Measurements from ENCODE around the gene SFXN1. TPM values are rescaled to one million over a fixed set of nuclear protein-coding genes. Genes with fewer than 3 reads are reported as not detected.
A peak's percentile ranks its signal among the peaks of the same experiment; 100 is the strongest.

SFXN1 gene
- polyA plus RNA-seq, 4 donors = 14.9 to 42.1 (median 22.4) TPM

DNA sequence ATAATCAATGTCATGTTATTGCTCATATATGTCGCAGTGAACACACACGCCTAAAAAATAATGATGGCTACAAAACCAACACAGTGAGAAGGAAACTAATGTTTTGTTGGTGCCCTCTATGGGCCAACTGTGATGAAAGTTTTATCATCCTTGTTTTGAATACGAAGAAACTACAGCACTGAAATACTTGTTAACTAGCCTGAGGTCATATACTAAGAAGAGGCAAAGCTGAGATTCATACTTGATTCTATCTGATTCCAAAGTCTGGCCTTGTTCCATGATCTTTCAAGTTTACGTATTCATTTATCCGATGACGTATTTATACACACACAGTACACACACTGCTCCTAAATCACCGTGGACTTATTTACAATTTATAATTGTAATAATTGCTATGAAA is 18.2 kb upstream of the SFXN1 start:
- DNase-seq = peak; percentile 12 to 27
- Histone ChIP-seq H3K4me3 (ENCODE audit: low read depth in 1 of 3, low read length in 3 of 3) (no peak overlapping the region), H3K27me3 (ENCODE audit: control insufficient read depth in 3 of 3, insufficient read depth in 3 of 3, low read length in 3 of 3) (peaks cover 0 to under 1% (median 0%) of the 10 kb centered on the region in 3 donors), H3K4me1 (ENCODE audit: control insufficient read depth in 3 of 3, insufficient read depth in 2 of 3, low read depth in 1 of 3, low read length in 2 of 3) (no peaks in the 10 kb centered on the region), H3K9me3 (ENCODE audit: control insufficient read depth in 2 of 2, insufficient read depth in 1 of 2, low read depth in 1 of 2, low read length in 1 of 2) (peaks cover 0 to 5% of the 10 kb centered on the region in 2 donors), H3K27ac (ENCODE audit: low read depth in 1 of 3, low read length in 2 of 3) (no peak overlapping the region), H3K36me3 (ENCODE audit: control insufficient read depth in 3 of 3, insufficient read depth in 2 of 3, low read depth in 1 of 3, low read length in 3 of 3) (no peaks in the 10 kb centered on the region)
- no peak for FAIRE-seq
- 43 to 53% (median 47%) methylated on average over 7 of the region's 7 CpGs for WGBS, 3 donors

DNA sequence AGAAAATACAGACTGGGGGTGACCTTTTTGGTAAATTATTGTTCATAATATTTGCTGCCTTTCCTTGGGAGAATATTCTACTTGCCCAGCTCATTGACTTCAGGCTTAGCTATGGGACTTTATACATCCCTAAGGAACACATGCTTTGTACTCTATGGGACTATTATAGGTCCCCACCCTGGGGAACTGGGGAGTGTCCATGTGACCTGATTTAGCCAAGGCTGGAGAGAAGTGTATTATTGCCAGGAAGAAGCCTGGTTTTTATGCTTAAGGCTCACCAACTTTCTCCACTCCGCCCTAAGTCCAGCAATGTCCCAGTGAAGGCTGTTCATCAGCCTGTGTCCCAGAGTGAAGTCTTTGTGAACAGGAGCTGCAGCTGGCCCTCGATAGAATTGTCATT is 17.8 kb upstream of the SFXN1 start:
- no peaks in the 10 kb centered on the region for H3K4me1 ChIP-seq (ENCODE audit: control insufficient read depth in 3 of 3, insufficient read depth in 2 of 3, low read depth in 1 of 3, low read length in 2 of 3)
- H3K9me3 ChIP-seq (ENCODE audit: control insufficient read depth in 2 of 2, insufficient read depth in 1 of 2, low read depth in 1 of 2, low read length in 1 of 2) = peaks cover 0 to 5% of the 10 kb centered on the region in 2 donors
- H3K27me3 ChIP-seq (ENCODE audit: control insufficient read depth in 3 of 3, insufficient read depth in 3 of 3, low read length in 3 of 3) = no peaks in the 10 kb centered on the region
- FAIRE-seq (no peak), DNase-seq (no peak)
- no peak overlapping the region for H3K27ac ChIP-seq (ENCODE audit: low read depth in 1 of 3, low read length in 2 of 3)
- H3K4me3 ChIP-seq (ENCODE audit: low read depth in 1 of 3, low read length in 3 of 3) = no peak overlapping the region
- no peaks in the 10 kb centered on the region for H3K36me3 ChIP-seq (ENCODE audit: control insufficient read depth in 3 of 3, insufficient read depth in 2 of 3, low read depth in 1 of 3, low read length in 3 of 3)
- WGBS, 3 donors = 75 to 83% (median 82%) methylated on average over 2 of the region's 2 CpGs

DNA sequence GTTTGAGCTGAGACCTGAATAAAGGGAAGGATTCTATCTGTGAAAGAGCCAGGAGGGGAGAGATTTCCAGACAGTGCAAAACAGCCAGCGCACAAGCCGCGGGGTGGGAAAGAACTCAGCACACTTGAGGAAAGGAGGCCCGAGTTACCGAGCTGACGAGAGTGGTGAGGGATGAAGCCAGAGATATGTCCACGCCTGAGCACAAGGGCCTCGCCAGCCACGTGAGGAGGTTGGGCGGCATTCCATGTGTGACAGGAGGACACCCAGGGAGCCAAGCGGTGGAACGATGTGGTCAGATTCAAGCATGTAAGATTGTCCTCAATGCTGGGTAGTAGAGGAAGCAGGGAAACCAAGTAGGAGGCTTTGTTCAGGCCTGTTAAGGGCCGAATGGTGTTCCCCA is 17.0 kb upstream of the SFXN1 start:
- WGBS, 3 donors = 91 to 95% (median 91%) methylated on average over 13 of the region's 13 CpGs
- Histone ChIP-seq H3K4me1 (ENCODE audit: control insufficient read depth in 3 of 3, insufficient read depth in 2 of 3, low read depth in 1 of 3, low read length in 2 of 3) (no peaks in the 10 kb centered on the region), H3K9me3 (ENCODE audit: control insufficient read depth in 2 of 2, insufficient read depth in 1 of 2, low read depth in 1 of 2, low read length in 1 of 2) (peaks cover 0 to 5% of the 10 kb centered on the region in 2 donors), H3K4me3 (ENCODE audit: low read depth in 1 of 3, low read length in 3 of 3) (no peak overlapping the region), H3K36me3 (ENCODE audit: control insufficient read depth in 3 of 3, insufficient read depth in 2 of 3, low read depth in 1 of 3, low read length in 3 of 3) (no peaks in the 10 kb centered on the region), H3K27ac (ENCODE audit: low read depth in 1 of 3, low read length in 2 of 3) (no peak overlapping the region), H3K27me3 (ENCODE audit: control insufficient read depth in 3 of 3, insufficient read depth in 3 of 3, low read length in 3 of 3) (peaks cover 0 to 2% (median 0%) of the 10 kb centered on the region in 3 donors)
- DNase-seq (no peak), FAIRE-seq (no peak)

DNA sequence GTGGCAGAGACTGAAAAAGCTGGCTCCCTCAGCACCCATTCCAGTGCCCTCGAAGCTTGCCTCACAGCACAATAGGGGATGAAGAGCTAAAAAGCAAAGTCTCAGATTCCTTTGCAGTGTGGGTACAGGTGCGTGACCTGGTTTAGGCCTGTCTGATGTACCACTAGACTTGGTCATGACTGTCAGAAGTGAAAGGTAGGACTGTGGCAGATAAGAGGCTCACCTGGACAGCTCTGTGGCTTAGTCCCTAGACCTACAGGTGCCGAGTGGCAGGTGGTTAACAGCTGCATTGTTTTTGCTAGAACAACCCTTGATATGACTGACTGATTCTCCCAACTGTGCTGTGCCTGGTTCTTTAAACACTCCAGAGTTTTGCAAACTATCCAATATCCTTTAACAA is 14.7 kb upstream of the SFXN1 start:
- 36 to 68% (median 59%) methylated on average over 3 of the region's 3 CpGs for WGBS, 3 donors
- no peak for FAIRE-seq

DNA sequence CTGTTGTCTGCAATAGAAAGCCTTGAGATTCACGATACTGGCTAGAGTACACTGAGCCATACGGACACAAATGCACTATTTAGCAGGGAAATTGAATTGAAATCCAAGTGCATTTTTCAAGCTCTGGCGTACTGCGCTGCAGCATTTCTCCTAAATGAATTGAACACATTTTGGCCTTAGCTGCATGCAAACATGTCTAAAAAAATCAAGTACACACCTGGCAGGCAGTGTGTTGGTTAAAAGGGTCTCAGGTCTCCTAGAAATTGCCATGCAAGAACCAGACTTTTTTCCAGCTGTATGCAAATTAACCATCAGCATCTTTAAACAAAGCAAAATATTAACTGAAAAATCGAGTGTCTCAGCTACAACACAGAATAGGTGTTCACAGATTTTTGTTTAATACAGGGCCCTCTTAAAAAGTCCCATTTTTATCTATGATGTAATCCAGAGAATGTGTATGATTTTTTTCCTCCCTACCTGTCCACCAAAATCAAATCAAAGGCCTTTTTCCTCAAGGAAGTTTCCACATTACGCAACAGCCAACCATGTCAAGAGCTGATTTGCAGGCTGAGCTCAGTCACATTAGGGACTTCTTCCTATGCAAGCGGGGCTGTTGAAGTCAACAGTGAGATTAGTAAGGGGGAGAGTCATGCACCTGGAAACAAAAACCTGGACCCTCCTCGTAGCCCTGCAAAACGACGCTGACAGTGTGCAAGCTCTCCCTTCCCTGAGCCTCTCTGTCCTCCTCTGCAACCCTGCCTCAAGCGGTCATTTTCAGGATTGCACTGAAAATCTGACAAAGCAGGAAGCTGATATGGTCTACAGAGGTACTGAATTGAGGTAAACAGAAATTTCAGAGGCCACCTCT is 14.1 kb upstream of the SFXN1 start:
- DNase-seq (peak; percentile 69 to 73), FAIRE-seq (no peak)
- Histone ChIP-seq H3K27ac (ENCODE audit: low read depth in 1 of 3, low read length in 2 of 3) (no peak overlapping the region), H3K27me3 (ENCODE audit: control insufficient read depth in 3 of 3, insufficient read depth in 3 of 3, low read length in 3 of 3) (peaks cover 0 to 6% (median 0%) of the 10 kb centered on the region in 3 donors), H3K9me3 (ENCODE audit: control insufficient read depth in 2 of 2, insufficient read depth in 1 of 2, low read depth in 1 of 2, low read length in 1 of 2) (peaks cover 0 to 5% of the 10 kb centered on the region in 2 donors), H3K36me3 (ENCODE audit: control insufficient read depth in 3 of 3, insufficient read depth in 2 of 3, low read depth in 1 of 3, low read length in 3 of 3) (no peaks in the 10 kb centered on the region), H3K4me3 (ENCODE audit: low read depth in 1 of 3, low read length in 3 of 3) (no peak overlapping the region), H3K4me1 (ENCODE audit: control insufficient read depth in 3 of 3, insufficient read depth in 2 of 3, low read depth in 1 of 3, low read length in 2 of 3) (no peaks in the 10 kb centered on the region)
- 35 to 42% (median 36%) methylated on average over 11 of the region's 11 CpGs for WGBS, 3 donors

More for the DNA sequence above, 14.7 kb upstream of the SFXN1 start:
- Histone ChIP-seq H3K4me3 (ENCODE audit: low read depth in 1 of 3, low read length in 3 of 3) (no peak overlapping the region), H3K4me1 (ENCODE audit: control insufficient read depth in 3 of 3, insufficient read depth in 2 of 3, low read depth in 1 of 3, low read length in 2 of 3) (no peaks in the 10 kb centered on the region), H3K36me3 (ENCODE audit: control insufficient read depth in 3 of 3, insufficient read depth in 2 of 3, low read depth in 1 of 3, low read length in 3 of 3) (no peaks in the 10 kb centered on the region), H3K27ac (ENCODE audit: low read depth in 1 of 3, low read length in 2 of 3) (no peak overlapping the region), H3K27me3 (ENCODE audit: control insufficient read depth in 3 of 3, insufficient read depth in 3 of 3, low read length in 3 of 3) (peaks cover 0 to 6% (median 0%) of the 10 kb centered on the region in 3 donors), H3K9me3 (ENCODE audit: control insufficient read depth in 2 of 2, insufficient read depth in 1 of 2, low read depth in 1 of 2, low read length in 1 of 2) (peaks cover 0 to 5% of the 10 kb centered on the region in 2 donors)
- no peak for DNase-seq

DNA sequence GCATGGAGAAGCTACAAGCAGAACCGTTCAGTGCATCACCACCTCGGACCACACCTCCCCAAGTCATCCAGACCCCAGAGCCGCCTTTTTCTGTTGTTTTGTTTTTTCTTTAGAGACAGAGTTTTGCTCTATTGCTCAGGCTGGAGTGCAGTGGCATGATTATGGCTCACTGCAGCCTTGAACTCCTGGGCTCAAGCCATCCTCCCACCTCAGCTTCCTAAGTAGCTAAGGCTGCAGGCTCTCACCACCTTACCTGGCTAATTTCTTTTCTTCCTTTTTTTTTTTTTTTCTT is 13.5 kb upstream of the SFXN1 start:
- H3K27me3 ChIP-seq (ENCODE audit: control insufficient read depth in 3 of 3, insufficient read depth in 3 of 3, low read length in 3 of 3) = peaks cover 0 to 6% (median 0%) of the 10 kb centered on the region in 3 donors
- FAIRE-seq (no peak), DNase-seq (no peak)
- no peaks in the 10 kb centered on the region for H3K4me1 ChIP-seq (ENCODE audit: control insufficient read depth in 3 of 3, insufficient read depth in 2 of 3, low read depth in 1 of 3, low read length in 2 of 3)
- H3K27ac ChIP-seq (ENCODE audit: low read depth in 1 of 3, low read length in 2 of 3) = no peak overlapping the region
- WGBS, 3 donors = 2 to 4% (median 3%) methylated on average over 3 of the region's 3 CpGs
- no peak overlapping the region for H3K4me3 ChIP-seq (ENCODE audit: low read depth in 1 of 3, low read length in 3 of 3)
- peaks cover 0 to 5% of the 10 kb centered on the region in 2 donors for H3K9me3 ChIP-seq (ENCODE audit: control insufficient read depth in 2 of 2, insufficient read depth in 1 of 2, low read depth in 1 of 2, low read length in 1 of 2)
- no peaks in the 10 kb centered on the region for H3K36me3 ChIP-seq (ENCODE audit: control insufficient read depth in 3 of 3, insufficient read depth in 2 of 3, low read depth in 1 of 3, low read length in 3 of 3)

DNA sequence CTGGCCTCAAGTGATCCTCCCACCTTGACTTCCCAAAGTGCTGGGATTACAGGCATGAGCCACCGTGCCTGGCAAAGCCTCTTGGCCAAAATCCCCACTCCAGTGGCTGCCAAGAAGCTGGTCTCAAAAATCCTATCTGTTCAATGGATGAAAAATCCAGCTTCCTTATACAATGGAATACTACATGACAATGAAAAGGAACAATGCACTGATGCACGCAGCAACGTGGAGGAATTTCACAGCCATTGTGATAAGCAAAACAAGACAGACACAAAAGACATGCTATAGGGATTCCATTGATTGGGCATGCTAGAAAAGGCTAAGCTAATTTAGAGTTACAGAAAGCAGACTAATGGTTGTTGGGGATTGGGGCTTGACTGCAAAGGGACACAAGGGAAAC is 13.1 kb upstream of the SFXN1 start:
- Histone ChIP-seq H3K4me3 (ENCODE audit: low read depth in 1 of 3, low read length in 3 of 3) (no peak overlapping the region), H3K36me3 (ENCODE audit: control insufficient read depth in 3 of 3, insufficient read depth in 2 of 3, low read depth in 1 of 3, low read length in 3 of 3) (no peaks in the 10 kb centered on the region), H3K27ac (ENCODE audit: low read depth in 1 of 3, low read length in 2 of 3) (no peak overlapping the region), H3K27me3 (ENCODE audit: control insufficient read depth in 3 of 3, insufficient read depth in 3 of 3, low read length in 3 of 3) (peaks cover 0 to 6% (median 0%) of the 10 kb centered on the region in 3 donors), H3K4me1 (ENCODE audit: control insufficient read depth in 3 of 3, insufficient read depth in 2 of 3, low read depth in 1 of 3, low read length in 2 of 3) (no peaks in the 10 kb centered on the region), H3K9me3 (ENCODE audit: control insufficient read depth in 2 of 2, insufficient read depth in 1 of 2, low read depth in 1 of 2, low read length in 1 of 2) (peaks cover 0 to 5% of the 10 kb centered on the region in 2 donors)
- 31 to 40% (median 37%) methylated on average over 3 of the region's 3 CpGs for WGBS, 3 donors
- FAIRE-seq = no peak
- no peak for DNase-seq

DNA sequence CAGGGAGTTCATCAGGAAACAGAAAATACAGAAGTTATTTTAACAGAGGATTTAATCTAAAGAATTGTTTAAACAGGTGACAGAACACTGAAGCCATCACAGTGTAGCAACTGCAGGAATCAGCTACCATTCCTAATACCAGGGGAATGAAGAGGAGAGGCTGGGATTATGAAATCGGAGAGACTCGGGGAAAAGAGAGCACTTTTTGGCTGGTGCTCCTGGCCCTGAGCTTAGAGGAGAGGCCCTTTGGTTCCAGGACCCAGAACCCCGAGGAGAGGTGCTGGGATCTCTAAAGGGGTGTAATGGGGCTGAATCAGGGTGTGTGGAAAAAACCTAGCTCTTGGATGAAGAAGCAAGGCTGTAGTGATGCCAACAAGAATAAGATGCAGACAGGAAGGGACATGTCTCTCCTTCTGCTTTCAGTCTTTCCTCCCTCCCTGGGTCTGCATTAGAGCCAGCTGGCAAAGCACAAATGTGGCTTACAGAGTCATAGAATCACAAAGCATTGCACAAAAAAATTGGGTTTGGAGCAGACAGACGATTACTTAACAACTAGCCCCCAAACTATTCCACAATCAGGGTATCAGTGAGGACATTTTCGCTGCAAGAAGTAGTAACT is 11.6 kb upstream of the SFXN1 start:
- Histone ChIP-seq H3K4me3 (ENCODE audit: low read depth in 1 of 3, low read length in 3 of 3) (no peak overlapping the region), H3K27me3 (ENCODE audit: control insufficient read depth in 3 of 3, insufficient read depth in 3 of 3, low read length in 3 of 3) (peaks cover 0 to 6% (median 0%) of the 10 kb centered on the region in 3 donors), H3K36me3 (ENCODE audit: control insufficient read depth in 3 of 3, insufficient read depth in 2 of 3, low read depth in 1 of 3, low read length in 3 of 3) (no peaks in the 10 kb centered on the region), H3K27ac (ENCODE audit: low read depth in 1 of 3, low read length in 2 of 3) (no peak overlapping the region), H3K4me1 (ENCODE audit: control insufficient read depth in 3 of 3, insufficient read depth in 2 of 3, low read depth in 1 of 3, low read length in 2 of 3) (no peaks in the 10 kb centered on the region), H3K9me3 (ENCODE audit: control insufficient read depth in 2 of 2, insufficient read depth in 1 of 2, low read depth in 1 of 2, low read length in 1 of 2) (peaks cover 0 to 5% of the 10 kb centered on the region in 2 donors)
- FAIRE-seq (no peak), DNase-seq (no peak)
- WGBS, 3 donors = 58 to 68% (median 66%) methylated on average over 5 of the region's 5 CpGs

Measured in small intestine (tissue), 7 donors.